ENCODE results near the gene KANSL2.
"Not testable (repeated sequence)": the region's sequence is repeated elsewhere in the genome, so short reads cannot be mapped to it uniquely, and the experiment has no call there.

The KANSL2 gene, protein sequence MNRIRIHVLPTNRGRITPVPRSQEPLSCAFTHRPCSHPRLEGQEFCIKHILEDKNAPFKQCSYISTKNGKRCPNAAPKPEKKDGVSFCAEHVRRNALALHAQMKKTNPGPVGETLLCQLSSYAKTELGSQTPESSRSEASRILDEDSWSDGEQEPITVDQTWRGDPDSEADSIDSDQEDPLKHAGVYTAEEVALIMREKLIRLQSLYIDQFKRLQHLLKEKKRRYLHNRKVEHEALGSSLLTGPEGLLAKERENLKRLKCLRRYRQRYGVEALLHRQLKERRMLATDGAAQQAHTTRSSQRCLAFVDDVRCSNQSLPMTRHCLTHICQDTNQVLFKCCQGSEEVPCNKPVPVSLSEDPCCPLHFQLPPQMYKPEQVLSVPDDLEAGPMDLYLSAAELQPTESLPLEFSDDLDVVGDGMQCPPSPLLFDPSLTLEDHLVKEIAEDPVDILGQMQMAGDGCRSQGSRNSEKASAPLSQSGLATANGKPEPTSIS
- long read RNA-seq, partial matches to known transcripts = 19 of 303 reads
- long read RNA-seq, other reads (novel, unspliced or antisense) = 282 of 303 reads

DNA sequence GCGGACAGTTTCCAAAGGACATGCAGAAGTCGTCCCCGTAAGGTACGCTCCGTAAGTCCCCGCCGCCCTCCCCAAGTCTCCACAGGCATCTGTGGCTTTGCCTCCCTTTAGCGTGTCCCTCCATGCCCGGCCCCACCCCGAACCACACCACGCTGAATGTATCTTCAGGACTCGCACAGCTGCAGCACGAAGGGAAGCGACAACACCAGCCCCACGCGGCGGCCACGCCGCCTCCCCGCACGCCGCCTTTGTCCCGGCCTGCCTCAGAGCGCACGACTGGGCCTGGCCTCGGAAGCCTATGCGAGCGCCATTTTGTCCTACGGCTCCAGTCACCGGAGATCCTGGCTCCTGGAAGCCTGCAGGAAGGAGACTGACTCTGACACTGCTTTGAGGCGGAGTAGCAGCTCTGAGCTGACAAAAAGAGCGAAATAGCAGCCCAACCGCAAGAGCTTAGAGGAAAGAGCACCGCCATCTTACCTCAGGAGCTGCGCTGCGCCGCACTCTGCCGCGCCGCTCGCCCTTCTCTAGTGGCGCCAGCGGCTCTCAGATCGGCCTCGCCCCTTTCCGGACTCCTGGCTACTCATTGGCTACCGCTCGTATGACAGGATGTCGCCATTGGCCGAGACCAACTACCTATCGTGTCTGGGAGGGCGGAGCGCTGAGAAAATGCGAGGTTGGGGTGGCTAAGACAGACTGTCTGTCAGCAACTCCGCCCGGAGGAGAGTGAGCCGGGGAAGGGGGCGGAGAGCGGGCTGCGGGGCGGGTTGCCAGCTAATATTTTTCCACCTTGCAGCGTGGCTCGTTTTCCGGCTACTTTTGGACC lies at the start of gene KANSL2:
Gene KANSL2 (minus strand): TSS at position 529 of the 823 bp plus-strand sequence. CDS start 606 bp downstream, outside the sequence.
- DNase-seq (ENCODE audit: low read depth in 1 of 2, low spot score in 1 of 2) = peak; percentile 96 to 100
- TF ChIP-seq POLR2AphosphoS5 (IDR thresholded peaks at IDR 0.05; ENCODE audit: low read depth) (peak; percentile 99), GABPA (IDR thresholded peaks at IDR 0.05; ENCODE audit: low read depth) (no peak), SPI1 (IDR thresholded peaks at IDR 0.05; ENCODE audit: borderline replicate concordance, low read depth) (no peak)
- TF ChIP-seq, protein P1, sequence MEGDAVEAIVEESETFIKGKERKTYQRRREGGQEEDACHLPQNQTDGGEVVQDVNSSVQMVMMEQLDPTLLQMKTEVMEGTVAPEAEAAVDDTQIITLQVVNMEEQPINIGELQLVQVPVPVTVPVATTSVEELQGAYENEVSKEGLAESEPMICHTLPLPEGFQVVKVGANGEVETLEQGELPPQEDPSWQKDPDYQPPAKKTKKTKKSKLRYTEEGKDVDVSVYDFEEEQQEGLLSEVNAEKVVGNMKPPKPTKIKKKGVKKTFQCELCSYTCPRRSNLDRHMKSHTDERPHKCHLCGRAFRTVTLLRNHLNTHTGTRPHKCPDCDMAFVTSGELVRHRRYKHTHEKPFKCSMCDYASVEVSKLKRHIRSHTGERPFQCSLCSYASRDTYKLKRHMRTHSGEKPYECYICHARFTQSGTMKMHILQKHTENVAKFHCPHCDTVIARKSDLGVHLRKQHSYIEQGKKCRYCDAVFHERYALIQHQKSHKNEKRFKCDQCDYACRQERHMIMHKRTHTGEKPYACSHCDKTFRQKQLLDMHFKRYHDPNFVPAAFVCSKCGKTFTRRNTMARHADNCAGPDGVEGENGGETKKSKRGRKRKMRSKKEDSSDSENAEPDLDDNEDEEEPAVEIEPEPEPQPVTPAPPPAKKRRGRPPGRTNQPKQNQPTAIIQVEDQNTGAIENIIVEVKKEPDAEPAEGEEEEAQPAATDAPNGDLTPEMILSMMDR (IDR thresholded peaks at IDR 0.05; ENCODE audit: insufficient read depth, low read length) = no peak
- TF ChIP-seq, protein P2, sequence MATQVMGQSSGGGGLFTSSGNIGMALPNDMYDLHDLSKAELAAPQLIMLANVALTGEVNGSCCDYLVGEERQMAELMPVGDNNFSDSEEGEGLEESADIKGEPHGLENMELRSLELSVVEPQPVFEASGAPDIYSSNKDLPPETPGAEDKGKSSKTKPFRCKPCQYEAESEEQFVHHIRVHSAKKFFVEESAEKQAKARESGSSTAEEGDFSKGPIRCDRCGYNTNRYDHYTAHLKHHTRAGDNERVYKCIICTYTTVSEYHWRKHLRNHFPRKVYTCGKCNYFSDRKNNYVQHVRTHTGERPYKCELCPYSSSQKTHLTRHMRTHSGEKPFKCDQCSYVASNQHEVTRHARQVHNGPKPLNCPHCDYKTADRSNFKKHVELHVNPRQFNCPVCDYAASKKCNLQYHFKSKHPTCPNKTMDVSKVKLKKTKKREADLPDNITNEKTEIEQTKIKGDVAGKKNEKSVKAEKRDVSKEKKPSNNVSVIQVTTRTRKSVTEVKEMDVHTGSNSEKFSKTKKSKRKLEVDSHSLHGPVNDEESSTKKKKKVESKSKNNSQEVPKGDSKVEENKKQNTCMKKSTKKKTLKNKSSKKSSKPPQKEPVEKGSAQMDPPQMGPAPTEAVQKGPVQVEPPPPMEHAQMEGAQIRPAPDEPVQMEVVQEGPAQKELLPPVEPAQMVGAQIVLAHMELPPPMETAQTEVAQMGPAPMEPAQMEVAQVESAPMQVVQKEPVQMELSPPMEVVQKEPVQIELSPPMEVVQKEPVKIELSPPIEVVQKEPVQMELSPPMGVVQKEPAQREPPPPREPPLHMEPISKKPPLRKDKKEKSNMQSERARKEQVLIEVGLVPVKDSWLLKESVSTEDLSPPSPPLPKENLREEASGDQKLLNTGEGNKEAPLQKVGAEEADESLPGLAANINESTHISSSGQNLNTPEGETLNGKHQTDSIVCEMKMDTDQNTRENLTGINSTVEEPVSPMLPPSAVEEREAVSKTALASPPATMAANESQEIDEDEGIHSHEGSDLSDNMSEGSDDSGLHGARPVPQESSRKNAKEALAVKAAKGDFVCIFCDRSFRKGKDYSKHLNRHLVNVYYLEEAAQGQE (IDR thresholded peaks at IDR 0.05; ENCODE audit: insufficient replicate concordance, low read depth) = peak; percentile 76
- Histone ChIP-seq H3K4me3 (replicated peaks; ENCODE audit: insufficient read depth, low read length) (peak within 1 kb of the TSS; percentile 74), H3K27me3 (ENCODE audit: insufficient read depth, poor library complexity, severe bottlenecking) (no peaks in the 10 kb centered on the region), H3K27ac (replicated peaks) (peak within 1 kb of the TSS; percentile 92)

DNA sequence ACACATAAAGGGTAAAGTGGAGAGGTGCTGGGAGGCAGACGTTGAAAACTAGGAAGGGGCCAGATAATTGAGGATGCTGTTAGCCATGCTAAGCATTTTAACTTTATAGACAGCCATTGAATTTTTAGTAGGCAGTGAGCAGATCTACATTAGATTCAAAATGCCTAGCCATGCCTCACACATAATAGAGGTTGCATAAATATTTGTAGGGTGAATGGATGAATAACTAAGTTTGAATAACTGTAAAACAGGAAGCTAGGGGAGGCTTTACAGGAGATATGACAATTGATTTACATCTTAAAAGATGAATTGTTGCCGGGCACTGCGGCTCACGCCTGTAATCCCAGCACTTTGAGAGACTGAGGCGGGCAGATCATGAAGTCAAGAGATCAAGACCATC lies 46.8 kb upstream of the KANSL2 start:
- Histone ChIP-seq H3K27ac (replicated peaks) (no peak overlapping the region), H3K4me3 (replicated peaks; ENCODE audit: insufficient read depth, low read length) (no peak overlapping the region), H3K27me3 (ENCODE audit: insufficient read depth, poor library complexity, severe bottlenecking) (no peaks in the 10 kb centered on the region)
- no peak for TF ChIP-seq POLR2AphosphoS5 (IDR thresholded peaks at IDR 0.05; ENCODE audit: low read depth)
- TF ChIP-seq, protein P2 (IDR thresholded peaks at IDR 0.05; ENCODE audit: insufficient replicate concordance, low read depth) = no peak
- TF ChIP-seq, protein P1 (IDR thresholded peaks at IDR 0.05; ENCODE audit: insufficient read depth, low read length) = no peak
- no peak for TF ChIP-seq SPI1 (IDR thresholded peaks at IDR 0.05; ENCODE audit: borderline replicate concordance, low read depth)
- no peak for TF ChIP-seq GABPA (IDR thresholded peaks at IDR 0.05; ENCODE audit: low read depth)
- no peak for DNase-seq (ENCODE audit: low read depth in 1 of 2, low spot score in 1 of 2)

DNA sequence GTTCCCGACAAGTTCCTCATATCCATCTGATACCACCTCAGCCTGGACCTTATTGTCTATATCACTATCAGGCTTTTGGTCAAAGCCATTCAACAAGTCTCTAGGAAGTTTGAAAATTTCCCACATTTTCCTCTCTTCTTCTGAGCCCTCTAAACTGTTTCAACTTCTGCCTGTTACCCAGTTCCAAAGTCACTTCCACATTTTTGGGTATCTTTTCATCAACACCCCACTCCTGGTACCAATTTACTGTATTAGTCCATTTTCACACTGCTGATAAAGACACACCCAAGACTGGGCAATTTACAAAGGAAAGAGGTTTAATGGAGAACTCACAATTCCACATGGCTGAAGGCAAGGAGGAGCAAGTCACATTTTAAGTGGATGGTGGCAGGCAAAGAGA lies 38.7 kb upstream of the KANSL2 start:
- H3K4me3 ChIP-seq (replicated peaks; ENCODE audit: insufficient read depth, low read length); H3K27ac ChIP-seq (replicated peaks); H3K27me3 ChIP-seq (ENCODE audit: insufficient read depth, poor library complexity, severe bottlenecking); DNase-seq (ENCODE audit: low read depth in 1 of 2, low spot score in 1 of 2): not testable (repeated sequence)

DNA sequence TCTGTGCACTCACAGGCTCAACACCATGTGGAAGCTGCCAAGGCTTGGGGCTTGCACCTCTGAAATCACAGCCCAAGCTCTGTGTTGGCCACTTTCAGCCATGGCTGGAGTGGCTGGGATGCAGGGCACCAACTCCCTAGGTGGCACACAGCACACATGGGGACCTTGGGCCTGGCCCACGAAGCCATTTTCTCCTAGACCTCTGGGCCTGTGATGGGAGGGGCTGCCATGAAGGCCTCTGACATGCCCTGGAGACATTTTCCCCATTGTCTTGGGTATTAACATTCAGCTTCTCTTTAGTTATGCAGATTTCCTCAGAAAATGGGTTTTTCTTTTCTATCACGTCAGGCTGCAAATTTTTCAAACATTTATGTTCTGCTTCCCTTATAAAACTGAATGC lies 38.1 kb upstream of the KANSL2 start:
- H3K27me3 ChIP-seq (ENCODE audit: insufficient read depth, poor library complexity, severe bottlenecking); DNase-seq (ENCODE audit: low read depth in 1 of 2, low spot score in 1 of 2); H3K4me3 ChIP-seq (replicated peaks; ENCODE audit: insufficient read depth, low read length); H3K27ac ChIP-seq (replicated peaks): not testable (repeated sequence)

DNA sequence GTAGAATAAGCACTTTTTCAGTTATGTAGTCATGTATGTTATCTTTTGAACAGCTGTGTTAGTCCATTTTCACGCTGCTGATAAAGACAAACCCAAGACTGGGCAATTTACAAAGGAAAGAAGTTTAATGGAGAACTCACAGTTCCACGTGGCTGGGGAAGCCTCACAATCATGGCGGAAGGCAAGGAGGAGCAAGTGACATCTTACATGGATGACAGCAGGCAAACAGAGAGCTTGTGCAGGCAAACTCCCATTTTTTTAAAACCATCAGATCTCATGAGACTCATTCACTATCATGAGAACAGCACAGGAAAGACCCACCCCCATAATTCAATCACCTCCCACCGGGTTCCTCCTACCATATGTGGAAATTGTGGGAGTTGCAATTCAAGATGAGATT lies 37.0 kb upstream of the KANSL2 start:
- not testable (repeated sequence) for H3K4me3 ChIP-seq (replicated peaks; ENCODE audit: insufficient read depth, low read length); DNase-seq (ENCODE audit: low read depth in 1 of 2, low spot score in 1 of 2); H3K27ac ChIP-seq (replicated peaks); H3K27me3 ChIP-seq (ENCODE audit: insufficient read depth, poor library complexity, severe bottlenecking)
